SK-N-SH treated with all-trans-retinoic acid at 6 μM for 48 hours (cell line): Measurements from ENCODE around the gene SV2B.

Experiments used
- RARB ChIP-seq: fragments of 250-450 bp; sonication (Bioruptor Pico); IDR thresholded peaks from 2 replicates; pipeline ENCODE4 v1.8.0; 2021; ENCODE audit warnings: mild to moderate bottlenecking, moderate library complexity
- TCF4 ChIP-seq: fragments of 250-450 bp; sonication (Bioruptor Pico); IDR thresholded peaks from 2 replicates; pipeline ENCODE4 v1.8.0; 2021; ENCODE audit warnings: mild to moderate bottlenecking, moderate library complexity, borderline replicate concordance
- TOX ChIP-seq: fragments of 250-450 bp; sonication (Bioruptor Pico); IDR thresholded peaks from 2 replicates; pipeline ENCODE4 v1.8.0; 2021; ENCODE audit warnings: mild to moderate bottlenecking, moderate library complexity, borderline replicate concordance
- ZFP30 ChIP-seq: fragments of 450-650 bp; formaldehyde crosslinking; IDR thresholded peaks from 2 replicates; pipeline ENCODE4 v1.5.0; 2022; ENCODE audit warnings: mild to moderate bottlenecking, moderate library complexity

DNA sequence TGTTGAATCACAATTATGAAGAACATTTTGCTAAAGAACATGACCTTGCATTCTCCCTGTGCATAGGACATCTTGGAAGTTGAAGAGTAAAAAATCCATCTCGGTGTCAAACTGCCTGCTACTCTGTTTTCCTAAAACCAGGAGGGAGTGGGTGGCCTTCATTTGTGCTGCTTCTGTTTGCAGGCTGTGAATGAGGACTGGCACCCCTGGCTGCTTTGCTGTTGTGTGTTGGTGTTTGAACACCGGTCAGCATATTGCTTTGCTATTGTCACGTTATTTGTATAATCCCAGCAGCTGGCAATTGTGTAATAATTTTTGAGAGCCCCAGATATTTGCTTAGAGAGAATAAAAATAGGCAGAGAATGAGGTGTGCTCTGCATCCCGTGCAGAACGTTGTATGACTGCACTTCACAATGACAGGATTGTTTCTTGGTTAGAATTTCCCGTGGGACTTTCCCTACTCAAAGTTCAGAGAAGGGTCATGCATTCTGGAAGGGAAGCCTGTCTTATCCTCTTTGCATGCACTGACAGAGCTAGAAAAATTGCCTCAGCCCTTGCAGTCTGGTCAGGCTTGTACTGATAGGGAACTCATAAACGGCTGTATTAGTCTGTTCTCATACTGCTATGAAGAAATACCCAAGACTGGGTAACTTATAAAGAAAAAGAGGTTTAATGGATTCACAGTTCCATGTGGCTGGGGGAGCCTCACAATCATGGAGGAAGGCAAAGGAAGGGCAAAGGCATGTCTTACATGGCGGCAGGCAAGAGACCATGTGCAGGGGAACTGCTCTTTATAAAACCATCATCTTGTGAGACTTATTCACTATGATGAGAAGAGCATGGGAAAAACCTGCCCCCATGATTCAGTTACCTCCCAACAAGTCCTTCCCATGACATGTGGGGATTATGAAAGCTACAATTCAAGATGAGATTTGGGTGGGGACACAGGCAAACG lies 16.3 kb downstream of the SV2B start:
- TF ChIP-seq TOX, result no peak
- no peak for TF ChIP-seq RARB (CRISPR knock-in tag)
- TF ChIP-seq ZFP30, result no peak
- TF ChIP-seq TCF4 (CRISPR knock-in tag), result no peak
